ENCODE data around the gene HHATL.

DNA sequence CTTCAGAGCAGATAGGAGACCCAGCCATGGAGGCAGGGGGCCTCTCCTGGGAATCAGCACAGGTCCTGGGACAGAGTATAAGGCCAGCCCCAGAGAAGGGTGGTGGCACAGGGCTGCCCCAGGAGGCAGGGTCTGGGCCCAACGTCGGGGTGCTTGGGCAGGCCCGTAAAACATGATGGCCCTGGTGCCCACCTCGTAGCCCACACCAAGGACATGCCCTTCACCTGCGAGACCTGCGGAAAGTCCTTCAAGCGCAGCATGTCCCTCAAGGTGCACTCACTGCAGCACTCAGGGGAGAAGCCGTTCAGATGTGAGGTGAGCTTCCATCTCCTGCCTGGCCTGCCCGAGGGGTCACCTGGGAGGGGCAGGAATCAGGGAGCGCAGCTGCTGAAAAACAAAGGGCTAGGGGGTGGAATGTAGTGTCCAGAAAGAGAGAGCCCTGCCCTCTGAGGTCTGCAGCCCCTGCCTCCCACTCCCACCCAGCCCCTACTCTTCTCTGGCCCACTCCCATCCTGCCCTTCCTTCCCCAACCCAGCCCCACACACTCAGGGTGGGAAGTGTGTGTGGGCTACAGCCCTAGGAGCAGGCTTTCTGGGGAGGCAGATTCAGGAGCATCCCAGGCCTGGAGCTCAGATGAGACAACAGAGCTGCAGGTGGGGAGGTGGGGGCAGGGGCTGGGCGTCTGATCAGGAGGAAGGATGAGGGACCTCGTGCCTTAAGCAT is 39.6 kb downstream of the HHATL start:
- TF ChIP-seq, protein P1, sequence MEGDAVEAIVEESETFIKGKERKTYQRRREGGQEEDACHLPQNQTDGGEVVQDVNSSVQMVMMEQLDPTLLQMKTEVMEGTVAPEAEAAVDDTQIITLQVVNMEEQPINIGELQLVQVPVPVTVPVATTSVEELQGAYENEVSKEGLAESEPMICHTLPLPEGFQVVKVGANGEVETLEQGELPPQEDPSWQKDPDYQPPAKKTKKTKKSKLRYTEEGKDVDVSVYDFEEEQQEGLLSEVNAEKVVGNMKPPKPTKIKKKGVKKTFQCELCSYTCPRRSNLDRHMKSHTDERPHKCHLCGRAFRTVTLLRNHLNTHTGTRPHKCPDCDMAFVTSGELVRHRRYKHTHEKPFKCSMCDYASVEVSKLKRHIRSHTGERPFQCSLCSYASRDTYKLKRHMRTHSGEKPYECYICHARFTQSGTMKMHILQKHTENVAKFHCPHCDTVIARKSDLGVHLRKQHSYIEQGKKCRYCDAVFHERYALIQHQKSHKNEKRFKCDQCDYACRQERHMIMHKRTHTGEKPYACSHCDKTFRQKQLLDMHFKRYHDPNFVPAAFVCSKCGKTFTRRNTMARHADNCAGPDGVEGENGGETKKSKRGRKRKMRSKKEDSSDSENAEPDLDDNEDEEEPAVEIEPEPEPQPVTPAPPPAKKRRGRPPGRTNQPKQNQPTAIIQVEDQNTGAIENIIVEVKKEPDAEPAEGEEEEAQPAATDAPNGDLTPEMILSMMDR (conservative IDR thresholded peaks at IDR 0.05), result no peak
- no peak for TF ChIP-seq ZFX (IDR thresholded peaks at IDR 0.05)
